Measurements from ENCODE around the gene SNAPC4. TPM values are rescaled to one million over a fixed set of nuclear protein-coding genes. Genes with fewer than 3 reads are reported as not detected.

Gene SNAPC4
- total and polyA plus RNA-seq, 7 donors = 1.4 to 10.8 (median 5.0) TPM

- DNase-seq = no peak
- Histone ChIP-seq H3K4me1 (peaks cover 0 to 39% (median 28%) of the 10 kb centered on the region in 4 donors), H3K4me3 (no peak overlapping the region), H3K36me3 (peaks cover 0 to 31% (median 6%) of the 10 kb centered on the region in 4 donors), H3K27ac (no peak overlapping the region), H3K27me3 (no peaks in the 10 kb centered on the region), H3K9me3 (no peaks in the 10 kb centered on the region)
- TF ChIP-seq POLR2A (IDR thresholded peaks at IDR 0.05) (no peak), CTCF (IDR thresholded peaks at IDR 0.05) (no peak), POLR2AphosphoS5 (IDR thresholded peaks at IDR 0.05) (no peak), EP300 (IDR thresholded peaks at IDR 0.05) (no peak)
- WGBS, 2 donors = 70 to 80% methylated on average over 22 of the region's 22 CpGs
- intact Hi-C loops (cut with DNase I) = no loop called here
Measured at GRCh38 chr9:136357202-136357725, 42.7 kb downstream of the SNAPC4 start.

- intact Hi-C loops (cut with DNase I) = no loop called here
- H3K36me3 ChIP-seq = peaks cover 0 to 31% (median 6%) of the 10 kb centered on the region in 4 donors
- no peaks in the 10 kb centered on the region for H3K9me3 ChIP-seq
- no peaks in the 10 kb centered on the region for H3K27me3 ChIP-seq
- TF ChIP-seq EP300 (IDR thresholded peaks at IDR 0.05) (no peak), CTCF (IDR thresholded peaks at IDR 0.05) (no peak), POLR2A (IDR thresholded peaks at IDR 0.05) (no peak), POLR2AphosphoS5 (IDR thresholded peaks at IDR 0.05) (no peak)
- no peak overlapping the region for H3K4me3 ChIP-seq
- H3K27ac ChIP-seq = no peak overlapping the region
- H3K4me1 ChIP-seq = peaks cover 0 to 25% (median 15%) of the 10 kb centered on the region in 4 donors
- no peak for DNase-seq
- WGBS, 2 donors = 69 to 88% methylated on average over 54 of the region's 54 CpGs
Measured at GRCh38 chr9:136355616-136356557, 44.1 kb downstream of the SNAPC4 start.

- TF ChIP-seq POLR2AphosphoS5 (IDR thresholded peaks at IDR 0.05) = no peak
- no peak for TF ChIP-seq CTCF (IDR thresholded peaks at IDR 0.05)
- no peak for TF ChIP-seq POLR2A (IDR thresholded peaks at IDR 0.05)
- no peak for TF ChIP-seq EP300 (IDR thresholded peaks at IDR 0.05)
- DNase-seq = peak; percentile 84
- Histone ChIP-seq H3K27ac (peak overlapping the region; percentile 58 to 73 (median 66)), H3K4me3 (no peak overlapping the region), H3K4me1 (peaks cover 0 to 17% (median 9%) of the 10 kb centered on the region in 4 donors), H3K27me3 (no peaks in the 10 kb centered on the region), H3K36me3 (peaks cover 0 to 35% (median 6%) of the 10 kb centered on the region in 4 donors), H3K9me3 (no peaks in the 10 kb centered on the region)
- intact Hi-C loops (cut with DNase I) = no loop called here
- WGBS, 2 donors = 21 to 63% methylated on average over 17 of the region's 17 CpGs
Measured at GRCh38 chr9:136354592-136355085, 45.3 kb downstream of the SNAPC4 start.

- intact Hi-C loops (cut with DNase I) = no loop called here
- no peaks in the 10 kb centered on the region for H3K27me3 ChIP-seq
- 65 to 82% methylated on average over 13 of the region's 13 CpGs for WGBS, 2 donors
- peak overlapping the region; percentile 58 to 73 (median 66) for H3K27ac ChIP-seq
- no peak for DNase-seq
- H3K9me3 ChIP-seq = no peaks in the 10 kb centered on the region
- H3K36me3 ChIP-seq = peaks cover 0 to 42% (median 6%) of the 10 kb centered on the region in 4 donors
- no peak overlapping the region for H3K4me3 ChIP-seq
- TF ChIP-seq CTCF (IDR thresholded peaks at IDR 0.05) (no peak), EP300 (IDR thresholded peaks at IDR 0.05) (no peak), POLR2A (IDR thresholded peaks at IDR 0.05) (no peak), POLR2AphosphoS5 (IDR thresholded peaks at IDR 0.05) (no peak)
- peaks cover 0 to 17% (median 9%) of the 10 kb centered on the region in 4 donors for H3K4me1 ChIP-seq
Measured at GRCh38 chr9:136353757-136354488, 46.0 kb downstream of the SNAPC4 start.

Measured in sigmoid colon (tissue), 7 donors.